Activated naive CD8-positive, alpha-beta T cell treated with anti-CD3 and anti-CD28 coated beads, Interleukin-2, amount 50 U/mL, for 24 hours (primary cell): Measurements from ENCODE around the gene SHF.
"Not testable (repeated sequence)": the region's sequence is repeated elsewhere in the genome, so short reads cannot be mapped to it uniquely, and the experiment has no call there.

Experiments used
- ATAC-seq: fragments of 150-1000 bp; cut with Tn5 transposase; one replicate; pipeline ENCODE4 v1.10.0; 2021
- DNase-seq: peaks from one replicate; pipeline ENCODE4 v3.0.0; 2021
- H3K27ac Mint-ChIP-seq: one replicate; pipeline ENCODE4 v1.8.0; 2021; ENCODE audit warnings: mild to moderate bottlenecking, mixed read lengths
- H3K27me3 Mint-ChIP-seq: one replicate; pipeline ENCODE4 v1.8.0; 2021; ENCODE audit warnings: mixed read lengths
- H3K36me3 Mint-ChIP-seq: one replicate; pipeline ENCODE4 v1.8.0; 2021; ENCODE audit warnings: low read depth, mixed read lengths
- H3K4me1 Mint-ChIP-seq: one replicate; pipeline ENCODE4 v1.8.0; 2021; ENCODE audit warnings: mixed read lengths
- H3K4me3 Mint-ChIP-seq: one replicate; pipeline ENCODE4 v1.8.0; 2021; ENCODE audit warnings: mild to moderate bottlenecking, moderate library complexity, mixed read lengths
- H3K9me3 Mint-ChIP-seq: one replicate; pipeline ENCODE4 v1.8.0; 2021; ENCODE audit warnings: mixed read lengths

Gene SHF, protein sequence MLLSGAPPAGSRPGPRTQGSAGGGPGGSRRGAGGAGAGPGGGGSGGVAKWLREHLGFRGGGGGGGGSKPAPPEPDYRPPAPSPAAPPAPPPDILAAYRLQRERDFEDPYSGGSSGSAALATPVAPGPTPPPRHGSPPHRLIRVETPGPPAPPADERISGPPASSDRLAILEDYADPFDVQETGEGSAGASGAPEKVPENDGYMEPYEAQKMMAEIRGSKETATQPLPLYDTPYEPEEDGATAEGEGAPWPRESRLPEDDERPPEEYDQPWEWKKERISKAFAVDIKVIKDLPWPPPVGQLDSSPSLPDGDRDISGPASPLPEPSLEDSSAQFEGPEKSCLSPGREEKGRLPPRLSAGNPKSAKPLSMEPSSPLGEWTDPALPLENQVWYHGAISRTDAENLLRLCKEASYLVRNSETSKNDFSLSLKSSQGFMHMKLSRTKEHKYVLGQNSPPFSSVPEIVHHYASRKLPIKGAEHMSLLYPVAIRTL

DNA sequence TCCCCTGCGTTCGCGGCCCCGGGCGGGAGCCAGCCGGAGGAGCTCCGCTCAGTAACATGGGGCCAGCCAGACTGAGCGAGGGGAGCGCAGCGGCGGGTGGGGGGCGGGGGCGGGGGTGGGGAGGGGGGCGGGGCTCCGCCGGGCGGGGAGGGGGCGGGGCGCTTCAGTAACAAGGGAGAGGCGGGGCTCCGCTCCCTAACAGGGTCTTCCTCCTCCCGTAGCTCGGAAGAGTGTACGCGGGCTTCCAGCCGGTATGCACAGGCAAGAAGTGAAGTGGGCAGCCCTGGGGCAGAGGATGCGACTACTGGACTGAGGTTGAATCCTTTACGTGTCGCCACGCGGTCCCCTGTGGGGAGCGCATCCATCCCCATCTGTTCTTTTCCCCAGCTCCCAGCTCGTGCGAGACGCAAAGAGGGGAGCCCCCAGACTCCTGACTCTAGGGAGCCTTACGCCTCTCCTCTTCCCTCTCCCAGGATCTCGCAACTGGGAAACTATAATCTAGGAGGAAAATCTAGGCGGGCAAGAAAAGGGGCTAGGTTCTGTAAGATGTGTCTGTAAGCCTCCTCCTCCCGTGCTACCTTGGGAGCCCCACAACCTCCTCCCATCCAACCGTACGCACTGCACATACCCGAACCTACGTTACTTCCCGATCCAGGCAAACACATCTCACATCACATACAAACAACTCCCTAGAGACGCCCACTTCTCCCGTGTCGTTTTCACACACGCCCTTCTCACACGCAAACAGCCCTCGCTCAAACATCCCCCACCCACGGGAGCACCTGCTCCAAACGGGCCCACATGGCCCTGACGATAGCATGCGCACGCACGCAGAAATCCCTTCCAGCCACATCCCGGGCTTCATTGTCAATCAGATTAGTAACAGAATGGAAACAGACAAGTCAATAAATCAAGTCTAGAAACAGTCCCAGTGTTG lies at the start of gene SHF:
Gene SHF (minus strand): TSS at position 73 of the 937 bp plus-strand sequence. CDS start 15 bp downstream, at position 58.
- Mint-ChIP-seq H3K27ac (peak within 1 kb of the TSS; percentile 99), H3K4me1 (peaks cover 27% of the 10 kb centered on the region), H3K27me3 (peaks cover 6% of the 10 kb centered on the region), H3K4me3 (peak within 1 kb of the TSS; percentile 93), H3K36me3 (no peaks in the 10 kb centered on the region), H3K9me3 (no peaks in the 10 kb centered on the region)
- DNase-seq: peak; percentile 80
- peak; percentile 80 for ATAC-seq

DNA sequence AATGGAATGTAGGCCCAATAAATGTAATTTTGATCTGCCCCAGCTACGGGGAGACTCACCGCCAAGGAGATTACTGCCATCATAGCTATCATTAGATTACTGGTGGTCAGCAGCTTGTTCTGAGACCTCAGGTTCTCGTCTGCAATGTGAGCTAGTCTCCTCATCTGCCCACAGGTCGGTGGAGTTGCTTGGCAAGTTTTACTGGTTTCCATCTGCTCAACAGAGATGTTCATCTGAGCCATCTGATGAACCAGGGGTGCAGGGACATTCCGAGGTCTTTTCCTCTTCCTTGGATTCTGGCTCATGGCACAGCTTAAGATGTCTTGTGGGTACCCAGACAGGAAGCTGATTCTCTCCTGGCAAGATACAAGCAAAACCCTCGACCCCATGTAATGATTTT lies 49.0 kb upstream of the SHF start:
- not testable (repeated sequence) for H3K4me1 Mint-ChIP-seq, ATAC-seq, H3K4me3 Mint-ChIP-seq, DNase-seq, H3K27me3 Mint-ChIP-seq, H3K27ac Mint-ChIP-seq
- Mint-ChIP-seq H3K36me3 (peaks cover 16% of the 10 kb centered on the region), H3K9me3 (peaks cover 43% of the 10 kb centered on the region)

DNA sequence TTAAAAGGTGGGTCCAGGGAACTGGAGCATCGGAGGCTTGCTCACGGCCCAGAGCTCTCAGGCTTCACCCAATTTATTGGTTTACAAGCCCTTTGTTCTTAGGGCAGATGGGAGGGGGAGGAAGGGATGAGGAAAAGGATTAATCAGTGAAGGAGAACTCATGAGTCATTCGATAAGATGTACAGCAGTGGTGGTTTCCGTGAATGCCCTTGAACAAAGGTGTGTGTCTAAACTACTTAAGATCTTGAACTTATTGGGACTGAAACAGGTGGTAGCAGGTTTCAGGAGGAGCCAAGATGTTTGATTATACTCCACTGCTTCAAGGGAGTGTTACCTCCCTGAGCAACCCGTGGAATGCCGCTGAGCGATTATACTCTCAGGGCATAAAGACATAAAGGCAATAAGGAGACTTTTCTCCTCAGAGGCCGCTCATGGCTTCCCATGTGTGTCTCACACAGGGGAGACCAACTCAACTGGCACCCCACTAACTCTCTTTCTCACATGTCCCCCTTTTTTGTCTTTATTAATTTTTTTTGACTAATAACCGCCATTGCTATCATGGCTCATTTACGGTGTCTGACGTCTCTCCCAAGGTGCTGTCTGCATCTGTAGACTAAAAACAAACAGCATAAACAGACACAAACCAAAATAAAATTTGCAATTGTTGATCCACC lies 46.9 kb upstream of the SHF start:
- Mint-ChIP-seq H3K4me3 (no peak overlapping the region), H3K27ac (no peak overlapping the region), H3K4me1 (no peaks in the 10 kb centered on the region), H3K9me3 (peaks cover 34% of the 10 kb centered on the region), H3K27me3 (peaks cover 4% of the 10 kb centered on the region), H3K36me3 (peaks cover 8% of the 10 kb centered on the region)
- ATAC-seq: no peak
- DNase-seq: no peak

DNA sequence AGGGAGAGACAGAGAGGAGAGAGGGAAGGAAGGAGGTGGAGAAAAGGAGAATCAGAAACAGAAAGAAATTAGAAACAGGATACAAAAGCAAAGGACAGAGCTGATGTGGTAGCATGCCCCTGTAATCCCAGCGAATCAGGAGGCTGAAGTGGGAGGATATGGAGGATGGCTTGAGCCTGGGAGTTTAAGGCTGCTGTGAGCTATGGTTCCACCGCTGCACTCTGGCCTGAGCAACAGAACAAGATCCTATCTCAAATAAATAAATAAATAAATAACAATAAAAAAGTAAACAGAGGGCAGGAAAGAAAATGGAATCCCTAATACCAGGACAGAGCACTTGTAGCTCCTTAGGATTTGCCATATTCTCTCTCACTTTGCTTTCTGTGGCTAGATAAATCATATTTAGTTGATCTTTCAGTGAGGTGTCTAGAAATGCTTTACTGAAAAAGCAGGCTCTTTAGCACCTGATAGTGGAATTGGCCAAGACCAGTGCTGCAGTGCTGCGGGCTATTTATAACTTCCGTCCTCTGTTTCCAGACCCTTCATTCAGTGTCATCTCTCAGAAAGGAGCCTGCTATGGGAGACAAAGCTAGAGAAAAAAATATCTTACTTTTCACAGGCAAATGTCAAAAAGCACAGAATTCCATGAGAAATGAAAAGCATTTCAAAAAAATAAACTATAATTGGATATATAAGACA lies 44.2 kb upstream of the SHF start:
- ATAC-seq (no peak), DNase-seq (no peak)
- Mint-ChIP-seq H3K27ac (no peak overlapping the region), H3K4me3 (no peak overlapping the region), H3K27me3 (peaks cover 4% of the 10 kb centered on the region), H3K36me3 (peaks cover 8% of the 10 kb centered on the region), H3K4me1 (no peaks in the 10 kb centered on the region), H3K9me3 (peaks cover 22% of the 10 kb centered on the region)

DNA sequence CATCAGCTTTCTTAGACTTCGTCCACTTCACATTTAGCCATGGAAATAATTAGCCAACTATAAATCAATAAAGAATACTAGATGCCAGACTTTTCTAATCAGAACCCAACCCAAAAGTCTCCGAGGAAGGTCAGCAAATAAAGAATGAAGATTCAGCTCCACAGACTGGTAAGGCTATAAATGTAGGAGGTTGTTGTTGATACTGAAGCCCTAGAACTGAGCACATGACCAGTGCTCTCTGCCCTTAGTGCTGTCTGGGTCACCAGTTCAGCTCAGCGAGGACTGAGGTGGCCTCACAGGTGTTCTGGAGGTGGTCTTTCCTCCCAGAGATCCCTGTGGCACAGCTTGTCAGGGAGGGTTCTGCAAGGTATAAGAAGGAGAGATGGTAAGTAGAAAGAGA lies 43.4 kb upstream of the SHF start:
- Mint-ChIP-seq H3K27ac (no peak overlapping the region), H3K27me3 (peaks cover 4% of the 10 kb centered on the region), H3K4me3 (no peak overlapping the region), H3K36me3 (peaks cover 8% of the 10 kb centered on the region), H3K9me3 (peaks cover 16% of the 10 kb centered on the region), H3K4me1 (no peaks in the 10 kb centered on the region)
- no peak for ATAC-seq
- no peak for DNase-seq

DNA sequence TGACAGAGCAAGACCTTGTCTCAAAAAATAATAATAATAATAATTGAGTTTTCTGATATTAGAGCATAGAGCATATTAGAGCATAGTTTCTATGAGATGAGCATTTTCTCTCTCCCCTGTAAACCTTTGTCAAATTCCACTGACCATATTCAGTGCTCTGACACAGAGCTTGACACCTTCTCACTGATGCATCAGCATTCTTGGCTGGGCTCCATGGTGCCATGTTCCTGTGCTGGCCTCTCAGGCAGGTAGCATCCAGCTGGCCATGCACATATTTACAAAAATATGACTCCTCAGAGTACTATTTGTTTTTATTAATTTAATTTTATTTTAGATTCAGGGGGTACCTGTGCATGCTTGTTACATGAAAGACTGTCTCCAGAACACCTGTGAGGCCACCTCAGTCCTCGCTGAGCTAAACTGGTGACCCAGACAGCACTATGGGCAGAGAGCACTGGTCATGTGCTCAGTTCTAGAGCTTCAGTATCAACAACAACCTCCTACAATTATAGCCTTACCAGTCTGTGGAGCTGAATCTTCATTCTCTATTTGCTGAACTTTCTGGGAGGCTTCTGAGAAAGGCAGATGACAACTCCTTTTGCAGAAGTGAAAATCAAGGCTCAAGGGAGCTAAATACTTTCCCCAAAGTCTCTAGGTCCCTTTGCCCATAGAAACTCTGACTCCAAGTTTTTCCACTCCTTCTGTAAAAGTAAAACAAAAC lies 42.6 kb upstream of the SHF start:
- no peak for ATAC-seq
- Mint-ChIP-seq H3K27ac (no peak overlapping the region), H3K27me3 (peaks cover 4% of the 10 kb centered on the region), H3K36me3 (peaks cover 8% of the 10 kb centered on the region), H3K4me3 (no peak overlapping the region), H3K4me1 (no peaks in the 10 kb centered on the region), H3K9me3 (peaks cover 13% of the 10 kb centered on the region)
- DNase-seq: no peak

DNA sequence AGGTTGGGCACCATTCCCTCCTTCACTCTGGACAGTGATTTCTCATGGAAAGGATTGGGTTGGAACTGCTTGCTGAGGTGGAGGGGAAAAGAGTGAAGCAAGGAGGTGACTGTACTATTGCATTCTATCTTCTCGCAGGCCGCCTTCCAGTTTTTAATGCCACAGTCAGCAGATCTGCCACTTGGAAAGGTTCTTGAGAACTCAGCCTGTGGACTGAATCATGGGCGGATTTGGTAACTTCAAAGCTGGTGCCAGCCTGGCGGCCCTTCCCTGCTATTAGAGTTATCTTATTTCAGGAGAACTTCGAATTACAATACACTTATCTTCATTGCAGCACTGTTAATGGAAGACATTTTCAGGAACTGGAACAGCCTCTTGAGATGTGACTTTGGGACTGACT lies 41.2 kb upstream of the SHF start:
- Mint-ChIP-seq H3K36me3 (no peaks in the 10 kb centered on the region), H3K4me3 (no peak overlapping the region), H3K4me1 (no peaks in the 10 kb centered on the region), H3K27ac (no peak overlapping the region), H3K27me3 (peaks cover 12% of the 10 kb centered on the region), H3K9me3 (no peaks in the 10 kb centered on the region)
- DNase-seq: no peak
- ATAC-seq: no peak

DNA sequence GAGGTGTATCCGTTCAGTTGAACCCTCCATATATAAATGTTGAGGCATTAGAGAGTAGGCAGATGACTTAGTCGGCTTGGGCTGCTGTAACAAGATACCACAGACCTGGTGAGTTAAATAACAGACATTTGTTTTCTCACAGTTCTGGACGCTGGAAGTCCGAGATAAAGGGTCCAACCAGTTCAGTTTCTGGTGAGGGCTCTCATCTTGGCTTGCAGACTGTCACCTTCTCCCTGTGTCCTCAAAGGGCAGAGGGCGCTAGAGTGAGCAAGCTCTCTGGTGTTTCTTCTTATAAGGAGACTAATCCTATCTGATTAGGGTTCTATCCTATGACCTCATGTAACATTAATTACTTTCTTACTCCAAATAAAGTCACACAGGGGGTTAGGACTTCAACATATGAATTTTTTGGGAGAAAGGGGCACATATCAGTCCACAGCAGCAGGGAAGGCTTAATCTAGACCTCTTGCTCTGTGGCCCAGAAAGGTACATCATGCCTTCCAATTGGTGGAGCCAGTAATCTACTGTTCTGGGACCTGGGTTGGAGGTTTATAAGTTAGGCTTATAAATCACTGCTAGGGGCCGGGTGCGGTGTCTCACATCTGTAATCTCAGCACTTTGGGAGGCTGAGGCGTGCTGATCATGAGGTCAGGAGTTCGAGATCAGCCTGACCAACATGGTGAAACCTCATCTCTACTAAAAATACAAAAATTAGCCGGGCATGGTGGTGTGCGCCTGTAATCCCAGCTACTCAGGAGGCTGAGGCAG lies 37.9 kb upstream of the SHF start:
- Mint-ChIP-seq H3K27me3 (peaks cover 10% of the 10 kb centered on the region), H3K4me1 (no peaks in the 10 kb centered on the region), H3K9me3 (no peaks in the 10 kb centered on the region), H3K27ac (no peak overlapping the region), H3K36me3 (no peaks in the 10 kb centered on the region), H3K4me3 (no peak overlapping the region)
- ATAC-seq (no peak), DNase-seq (no peak)

DNA sequence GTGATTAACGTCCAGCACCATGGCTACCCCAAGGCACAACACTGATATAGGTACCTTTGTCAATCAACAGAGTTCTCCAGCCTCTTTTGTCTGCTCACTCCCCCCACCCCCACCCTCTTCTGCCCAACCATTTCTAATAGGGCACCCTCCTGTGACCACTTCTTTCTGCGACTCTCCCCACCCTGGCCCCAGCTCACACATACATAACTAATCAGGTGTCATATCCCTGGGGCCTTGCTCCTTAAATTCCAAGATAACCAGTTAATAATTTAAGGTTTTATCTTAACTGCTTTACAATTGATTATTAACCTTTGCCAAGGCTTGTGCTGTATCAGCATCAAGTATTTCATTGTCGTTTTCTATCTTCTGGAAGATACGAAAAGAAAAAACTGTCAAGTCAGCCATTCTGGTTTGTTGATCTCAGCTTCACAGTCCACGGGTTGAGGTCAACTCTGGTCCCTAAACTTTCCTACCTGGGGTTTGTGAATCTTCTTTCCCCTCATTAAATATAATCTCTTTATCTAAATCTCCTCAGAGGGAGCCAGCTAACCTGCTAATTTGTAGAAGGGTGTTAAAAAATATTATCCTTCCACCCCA lies 37.0 kb upstream of the SHF start:
- Mint-ChIP-seq H3K27me3 (peaks cover 10% of the 10 kb centered on the region), H3K4me1 (no peaks in the 10 kb centered on the region), H3K36me3 (no peaks in the 10 kb centered on the region), H3K27ac (no peak overlapping the region), H3K9me3 (no peaks in the 10 kb centered on the region), H3K4me3 (no peak overlapping the region)
- no peak for ATAC-seq
- DNase-seq: no peak

DNA sequence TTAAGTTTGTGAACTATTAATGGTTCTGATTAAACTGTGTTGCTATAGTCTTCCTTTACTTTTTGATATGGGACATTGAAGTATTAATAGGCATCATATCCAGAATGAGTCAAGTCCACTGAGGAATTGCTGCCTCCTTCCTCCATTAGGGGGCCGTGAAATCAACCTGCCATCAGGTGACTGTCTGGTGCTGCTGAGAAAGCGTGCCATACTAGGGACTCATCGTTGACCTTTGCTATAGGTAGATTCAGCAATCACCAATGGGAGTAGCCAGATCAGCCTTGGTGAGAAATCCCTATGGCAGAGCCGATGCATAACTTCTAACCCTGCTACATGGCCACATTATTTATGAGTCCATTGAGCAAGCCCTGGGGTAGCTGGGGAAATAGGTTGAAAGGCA lies 34.2 kb upstream of the SHF start:
- ATAC-seq (no peak), DNase-seq (no peak)
- Mint-ChIP-seq H3K27ac (no peak overlapping the region), H3K27me3 (peaks cover 10% of the 10 kb centered on the region), H3K4me3 (no peak overlapping the region), H3K36me3 (no peaks in the 10 kb centered on the region), H3K4me1 (no peaks in the 10 kb centered on the region), H3K9me3 (no peaks in the 10 kb centered on the region)

DNA sequence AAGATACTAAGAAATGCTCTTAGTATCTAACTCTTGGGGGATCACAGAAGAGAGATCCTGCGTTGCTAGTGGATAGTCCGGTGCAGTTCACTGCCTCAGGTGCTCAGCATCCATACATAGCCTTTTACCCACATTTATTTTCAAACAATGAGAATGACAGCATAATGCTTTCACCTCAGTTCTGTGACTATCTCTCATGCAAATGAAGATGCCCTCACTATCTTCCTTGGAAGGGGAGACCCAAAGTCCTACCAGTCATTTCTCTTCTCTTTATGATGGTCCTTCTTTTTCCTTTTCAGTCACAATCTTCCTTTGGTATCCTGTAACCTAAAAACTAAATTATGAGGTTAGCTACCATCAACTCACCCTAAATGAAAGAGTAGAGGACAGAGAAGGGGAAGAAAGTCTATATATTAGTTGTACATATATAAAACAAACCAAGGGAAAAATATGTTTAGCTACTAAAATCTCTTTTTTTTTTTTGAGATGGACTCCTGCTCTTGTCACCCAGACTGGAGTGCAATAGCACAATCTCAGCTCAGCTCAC lies 33.4 kb upstream of the SHF start:
- Mint-ChIP-seq H3K36me3 (no peaks in the 10 kb centered on the region), H3K4me1 (no peaks in the 10 kb centered on the region), H3K9me3 (no peaks in the 10 kb centered on the region), H3K4me3 (no peak overlapping the region), H3K27me3 (peaks cover 10% of the 10 kb centered on the region), H3K27ac (no peak overlapping the region)
- no peak for DNase-seq
- no peak for ATAC-seq

DNA sequence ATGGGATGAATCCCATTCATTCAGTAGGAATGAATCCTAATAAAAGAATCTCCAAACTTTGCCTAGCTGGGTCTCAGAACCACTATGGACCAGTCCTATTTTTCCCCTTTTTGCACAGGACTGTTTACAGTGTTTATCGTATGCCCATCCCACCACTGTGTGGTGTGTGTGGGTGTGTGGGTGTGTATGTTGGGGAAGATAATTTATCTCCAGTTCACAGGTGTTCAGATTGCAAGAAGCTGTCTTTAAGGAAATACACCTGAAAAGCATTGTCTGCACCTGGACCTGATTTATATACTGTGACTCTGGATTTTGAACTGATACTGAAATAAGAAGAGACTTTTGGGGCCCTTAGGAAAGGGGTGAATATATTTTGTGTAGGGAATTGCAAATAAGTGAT lies 24.7 kb upstream of the SHF start:
- Mint-ChIP-seq H3K27me3 (no peaks in the 10 kb centered on the region), H3K9me3 (no peaks in the 10 kb centered on the region), H3K4me3 (no peak overlapping the region), H3K36me3 (no peaks in the 10 kb centered on the region), H3K27ac (no peak overlapping the region), H3K4me1 (no peaks in the 10 kb centered on the region)
- no peak for DNase-seq
- no peak for ATAC-seq
